ENCODE results near the gene RNF17.
"Not testable (repeated sequence)": the region's sequence is repeated elsewhere in the genome, so short reads cannot be mapped to it uniquely, and the experiment has no call there.

RNF17 gene, protein sequence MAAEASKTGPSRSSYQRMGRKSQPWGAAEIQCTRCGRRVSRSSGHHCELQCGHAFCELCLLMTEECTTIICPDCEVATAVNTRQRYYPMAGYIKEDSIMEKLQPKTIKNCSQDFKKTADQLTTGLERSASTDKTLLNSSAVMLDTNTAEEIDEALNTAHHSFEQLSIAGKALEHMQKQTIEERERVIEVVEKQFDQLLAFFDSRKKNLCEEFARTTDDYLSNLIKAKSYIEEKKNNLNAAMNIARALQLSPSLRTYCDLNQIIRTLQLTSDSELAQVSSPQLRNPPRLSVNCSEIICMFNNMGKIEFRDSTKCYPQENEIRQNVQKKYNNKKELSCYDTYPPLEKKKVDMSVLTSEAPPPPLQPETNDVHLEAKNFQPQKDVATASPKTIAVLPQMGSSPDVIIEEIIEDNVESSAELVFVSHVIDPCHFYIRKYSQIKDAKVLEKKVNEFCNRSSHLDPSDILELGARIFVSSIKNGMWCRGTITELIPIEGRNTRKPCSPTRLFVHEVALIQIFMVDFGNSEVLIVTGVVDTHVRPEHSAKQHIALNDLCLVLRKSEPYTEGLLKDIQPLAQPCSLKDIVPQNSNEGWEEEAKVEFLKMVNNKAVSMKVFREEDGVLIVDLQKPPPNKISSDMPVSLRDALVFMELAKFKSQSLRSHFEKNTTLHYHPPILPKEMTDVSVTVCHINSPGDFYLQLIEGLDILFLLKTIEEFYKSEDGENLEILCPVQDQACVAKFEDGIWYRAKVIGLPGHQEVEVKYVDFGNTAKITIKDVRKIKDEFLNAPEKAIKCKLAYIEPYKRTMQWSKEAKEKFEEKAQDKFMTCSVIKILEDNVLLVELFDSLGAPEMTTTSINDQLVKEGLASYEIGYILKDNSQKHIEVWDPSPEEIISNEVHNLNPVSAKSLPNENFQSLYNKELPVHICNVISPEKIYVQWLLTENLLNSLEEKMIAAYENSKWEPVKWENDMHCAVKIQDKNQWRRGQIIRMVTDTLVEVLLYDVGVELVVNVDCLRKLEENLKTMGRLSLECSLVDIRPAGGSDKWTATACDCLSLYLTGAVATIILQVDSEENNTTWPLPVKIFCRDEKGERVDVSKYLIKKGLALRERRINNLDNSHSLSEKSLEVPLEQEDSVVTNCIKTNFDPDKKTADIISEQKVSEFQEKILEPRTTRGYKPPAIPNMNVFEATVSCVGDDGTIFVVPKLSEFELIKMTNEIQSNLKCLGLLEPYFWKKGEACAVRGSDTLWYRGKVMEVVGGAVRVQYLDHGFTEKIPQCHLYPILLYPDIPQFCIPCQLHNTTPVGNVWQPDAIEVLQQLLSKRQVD (N-terminal part only)

DNA sequence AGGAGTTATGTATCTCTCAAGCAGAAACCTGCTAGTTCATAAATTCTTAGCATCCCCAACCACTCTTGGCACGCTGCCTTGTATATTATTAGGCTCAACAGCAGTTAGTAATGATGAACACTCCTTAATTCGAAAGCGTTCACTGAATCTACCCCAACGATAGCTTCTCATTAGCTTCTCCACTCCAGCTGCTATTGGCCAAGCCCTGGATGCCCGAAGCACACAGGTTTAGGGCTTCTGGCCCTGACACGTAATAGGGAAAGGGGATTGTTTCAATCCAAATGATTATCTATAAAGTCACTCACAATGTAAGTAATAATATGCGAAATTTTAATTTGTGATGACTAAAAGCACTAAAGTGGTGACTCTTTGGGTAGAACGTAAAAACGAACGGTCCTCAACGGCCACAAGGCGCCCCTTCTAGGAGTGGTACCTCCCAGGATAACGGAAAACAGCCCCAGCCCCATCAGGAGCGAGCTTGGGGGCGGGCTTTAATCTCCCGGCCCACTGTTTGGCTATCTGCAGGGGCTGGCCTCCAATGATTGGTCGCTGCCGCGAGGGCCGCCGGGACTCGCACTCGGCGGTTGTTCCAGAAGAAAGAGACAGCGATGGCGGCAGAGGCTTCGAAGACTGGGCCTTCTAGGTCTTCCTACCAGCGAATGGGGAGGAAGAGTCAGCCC lies at the start of gene RNF17:
Gene RNF17, plus strand, starts transcription at position 574 of the 680 bp plus-strand sequence. Its CDS starts 35 bp downstream, at position 609.
- DNase-seq (ENCODE audit: low read depth in 2 of 2, low spot score in 1 of 2) = no peak

DNA sequence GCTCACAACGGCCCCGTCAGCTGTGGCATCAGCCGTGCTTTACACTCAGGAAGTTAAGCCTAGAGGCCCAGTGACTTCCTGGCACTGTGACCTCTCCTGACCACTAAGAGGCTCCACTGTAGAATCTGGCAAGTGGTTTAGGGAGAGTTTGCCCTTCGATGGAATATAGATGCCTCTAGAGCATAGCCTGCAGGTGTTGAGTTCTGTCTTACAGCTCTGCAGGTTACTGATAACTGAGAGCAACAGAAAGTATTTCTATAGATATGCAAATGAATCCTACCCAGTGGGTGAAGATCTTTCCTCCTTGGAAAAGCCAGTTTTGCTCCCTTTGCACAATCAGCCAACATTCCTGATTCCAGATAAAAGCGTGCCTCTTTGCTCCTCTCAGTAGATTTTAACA lies 48.0 kb upstream of the RNF17 start:
- DNase-seq (ENCODE audit: low read depth in 2 of 2, low spot score in 1 of 2) = no peak

DNA sequence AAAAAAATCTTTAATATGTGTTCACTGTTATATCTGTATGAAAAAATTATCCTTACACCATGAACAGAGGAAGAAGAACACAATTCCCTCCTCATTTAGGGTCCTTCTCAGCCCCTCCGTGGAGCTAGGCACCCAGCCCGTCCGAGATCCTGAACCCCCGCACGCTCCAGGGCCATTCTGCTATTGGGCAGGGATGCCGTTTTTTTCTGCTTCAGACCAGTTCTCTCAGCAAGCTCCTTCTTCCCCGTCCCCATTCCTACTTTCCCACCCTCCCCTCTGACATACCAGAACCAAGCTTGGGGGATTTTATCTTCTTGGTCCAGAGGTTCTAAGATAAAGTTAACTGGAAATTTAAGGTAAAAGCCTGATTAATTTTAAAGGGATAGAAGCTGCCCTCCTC lies 47.5 kb upstream of the RNF17 start:
- no peak for DNase-seq (ENCODE audit: low read depth in 2 of 2, low spot score in 1 of 2)

DNA sequence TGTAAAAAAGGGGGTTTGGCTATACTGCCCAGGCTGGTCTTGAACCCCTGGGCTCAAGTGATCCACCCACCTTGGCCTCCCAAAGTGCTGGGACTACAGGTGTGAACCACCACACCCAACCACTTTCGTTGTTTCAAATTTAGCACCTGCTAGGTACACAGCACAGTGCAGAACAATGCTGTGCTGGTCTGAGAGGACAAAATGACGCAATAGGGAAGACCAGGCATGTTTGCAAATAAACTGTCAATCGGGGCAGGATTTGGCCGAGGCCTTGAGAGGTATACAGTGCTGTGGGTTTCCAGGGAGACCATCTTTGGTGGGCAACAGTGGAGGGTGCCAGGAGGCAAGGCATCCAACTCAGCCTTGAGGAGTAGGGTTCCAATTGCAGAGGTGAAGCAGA lies 46.8 kb upstream of the RNF17 start:
- DNase-seq (ENCODE audit: low read depth in 2 of 2, low spot score in 1 of 2) = no peak

DNA sequence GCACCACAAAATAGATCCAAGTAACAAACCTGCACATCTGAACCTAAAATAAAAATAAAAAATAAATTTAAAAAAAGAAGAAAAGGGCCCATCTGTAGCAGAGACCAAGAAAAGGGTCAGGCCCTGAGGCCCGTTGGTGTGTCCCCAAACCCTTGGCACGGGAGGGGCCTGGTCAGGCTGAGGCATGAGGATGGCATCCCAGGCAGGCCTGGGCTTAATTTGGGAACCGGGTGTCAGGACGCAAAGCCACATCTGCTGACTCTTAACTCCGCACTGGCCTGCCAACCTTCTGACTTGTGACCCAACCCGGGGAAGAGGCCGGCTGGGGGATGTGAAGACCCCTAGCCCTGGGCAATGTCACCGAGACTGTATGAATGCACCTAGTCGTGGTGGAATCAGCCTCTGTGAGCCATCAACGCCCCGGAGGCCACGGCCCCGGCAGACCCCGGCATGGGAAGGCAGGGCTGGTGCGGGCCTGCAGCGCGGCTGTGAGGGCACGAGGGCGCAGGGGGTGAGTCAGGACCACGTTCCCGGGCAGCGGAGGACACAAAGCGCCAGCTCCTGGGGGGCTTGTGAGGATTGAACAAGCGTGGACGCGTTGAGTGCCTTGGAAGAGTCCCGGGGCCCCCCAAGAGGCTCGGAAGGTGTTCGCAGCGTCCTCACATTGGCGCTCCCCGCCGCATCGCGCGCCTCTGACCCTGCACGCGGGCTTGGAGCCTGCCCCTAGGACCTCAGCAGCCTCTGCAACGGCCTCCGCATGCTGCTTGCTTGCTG lies 45.6 kb upstream of the RNF17 start:
- DNase-seq (ENCODE audit: low read depth in 2 of 2, low spot score in 1 of 2) = no peak

DNA sequence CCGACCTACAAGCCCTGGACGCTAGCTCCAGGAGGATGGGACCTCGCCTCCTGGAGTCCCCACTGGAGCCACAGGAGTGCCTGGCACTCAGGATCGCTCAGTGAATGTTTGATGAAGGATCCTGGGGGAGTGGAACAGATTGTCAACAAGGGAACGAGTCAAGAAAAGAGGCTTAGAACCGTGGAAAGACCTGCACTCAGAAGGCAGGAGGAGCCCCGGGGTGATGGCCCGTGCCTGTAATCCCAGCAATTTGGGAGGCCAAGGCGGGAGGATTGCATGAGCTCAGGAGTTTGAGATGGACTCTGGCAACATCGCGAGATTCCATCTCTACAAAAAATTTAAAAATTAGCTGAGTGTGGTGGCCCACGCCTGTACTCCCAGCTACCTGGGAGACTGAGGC lies 44.8 kb upstream of the RNF17 start:
- DNase-seq (ENCODE audit: low read depth in 2 of 2, low spot score in 1 of 2) = no peak

DNA sequence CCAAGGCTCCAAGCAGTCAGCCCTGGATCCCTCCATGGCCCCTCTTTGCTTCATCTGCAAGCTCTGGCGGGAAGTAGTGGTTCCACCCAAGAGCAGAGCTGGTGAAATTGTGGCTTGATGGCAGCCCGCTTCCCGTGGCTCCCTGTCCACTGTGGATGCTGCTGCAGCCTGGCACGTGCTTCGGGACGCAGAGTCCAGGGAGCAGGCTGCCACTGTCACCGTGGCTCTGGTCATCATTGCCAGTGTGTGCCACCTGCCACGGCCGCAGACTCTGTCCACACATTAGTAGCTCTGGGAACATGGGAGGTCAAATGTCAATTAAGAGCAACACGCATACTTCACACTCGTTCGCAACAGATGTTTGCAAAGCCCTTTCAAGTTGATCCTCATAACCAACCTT lies 40.8 kb upstream of the RNF17 start:
- DNase-seq (ENCODE audit: low read depth in 2 of 2, low spot score in 1 of 2) = no peak

DNA sequence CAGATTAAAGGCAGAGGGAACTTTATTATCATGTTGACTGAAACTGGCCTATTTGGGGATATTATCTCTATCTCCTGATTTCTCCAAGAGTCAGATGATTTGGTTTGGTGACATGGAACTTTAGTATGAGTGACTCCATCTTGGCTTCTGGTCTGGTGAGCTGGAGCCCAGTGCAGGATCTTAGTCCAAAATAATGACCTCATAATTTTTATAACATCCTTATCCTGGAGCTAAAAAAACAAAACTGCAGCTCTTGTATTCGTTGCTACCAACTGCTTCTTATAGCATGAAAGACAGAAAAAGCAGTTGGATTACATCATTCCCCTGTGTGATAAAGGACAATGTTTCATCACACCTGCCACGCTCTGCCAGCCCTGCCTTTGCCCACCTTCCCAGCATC lies 39.3 kb upstream of the RNF17 start:
- DNase-seq (ENCODE audit: low read depth in 2 of 2, low spot score in 1 of 2) = no peak

DNA sequence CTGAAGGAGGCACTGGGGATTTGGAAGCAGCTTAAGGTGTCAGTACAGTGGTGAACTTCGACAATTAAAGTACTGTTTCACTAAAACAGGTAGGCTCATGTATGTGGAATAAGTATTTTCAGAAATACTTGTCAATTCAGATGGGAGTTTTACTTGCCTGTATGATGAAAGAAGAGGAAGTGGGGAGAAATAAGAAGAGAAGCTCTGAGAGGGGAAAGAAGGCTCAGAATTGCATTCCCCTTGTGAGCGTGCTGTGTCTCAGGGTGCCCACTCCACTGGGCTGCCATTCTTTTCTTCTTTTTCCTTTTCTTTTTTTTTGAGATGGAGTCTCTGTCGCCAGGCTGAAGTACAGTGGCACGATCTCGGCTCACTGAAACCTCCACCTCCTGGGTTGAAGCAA lies 38.6 kb upstream of the RNF17 start:
- DNase-seq (ENCODE audit: low read depth in 2 of 2, low spot score in 1 of 2) = no peak

DNA sequence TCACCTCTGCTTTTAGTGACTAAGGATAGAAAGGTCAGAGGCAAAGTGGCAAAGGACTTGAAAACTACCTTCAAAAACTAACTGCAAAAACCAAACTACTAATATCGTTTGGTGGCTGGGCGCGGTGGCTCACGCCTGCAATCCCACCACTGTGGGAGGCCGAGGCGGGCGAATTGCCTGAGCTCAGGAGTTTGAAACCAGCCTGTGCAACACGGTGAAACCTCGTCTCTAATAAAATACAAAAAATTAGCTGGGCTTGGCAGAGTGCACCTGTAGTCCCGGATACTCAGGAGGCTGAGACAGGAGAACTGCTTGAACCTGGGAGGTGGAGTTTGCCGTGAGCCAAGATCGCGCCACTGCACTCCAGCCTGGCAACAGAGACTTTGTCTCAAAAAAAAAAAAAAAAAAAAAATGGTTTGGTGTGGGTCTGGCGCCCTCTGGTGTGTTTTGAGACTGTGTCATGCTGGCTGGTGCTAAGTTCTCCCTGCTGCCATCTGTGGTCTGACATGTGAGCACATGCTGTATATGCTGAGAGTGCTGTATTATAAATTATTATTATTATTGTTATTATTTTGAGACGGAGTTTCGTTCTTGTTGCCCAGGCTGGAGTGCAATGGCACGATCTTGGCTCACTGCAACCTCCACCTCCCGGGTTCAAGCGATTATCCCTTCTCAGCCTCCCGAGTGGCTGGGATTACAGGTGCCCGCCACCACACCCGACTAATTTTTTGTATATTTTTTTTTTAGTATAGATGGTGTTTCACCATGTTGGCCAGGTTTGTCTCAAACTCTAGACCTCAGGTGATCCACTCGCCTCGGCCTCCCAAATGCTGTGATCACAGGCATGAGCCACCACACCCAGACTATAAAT lies 36.0 kb upstream of the RNF17 start:
- peak; percentile 28 to 50 for DNase-seq (ENCODE audit: low read depth in 2 of 2, low spot score in 1 of 2)

DNA sequence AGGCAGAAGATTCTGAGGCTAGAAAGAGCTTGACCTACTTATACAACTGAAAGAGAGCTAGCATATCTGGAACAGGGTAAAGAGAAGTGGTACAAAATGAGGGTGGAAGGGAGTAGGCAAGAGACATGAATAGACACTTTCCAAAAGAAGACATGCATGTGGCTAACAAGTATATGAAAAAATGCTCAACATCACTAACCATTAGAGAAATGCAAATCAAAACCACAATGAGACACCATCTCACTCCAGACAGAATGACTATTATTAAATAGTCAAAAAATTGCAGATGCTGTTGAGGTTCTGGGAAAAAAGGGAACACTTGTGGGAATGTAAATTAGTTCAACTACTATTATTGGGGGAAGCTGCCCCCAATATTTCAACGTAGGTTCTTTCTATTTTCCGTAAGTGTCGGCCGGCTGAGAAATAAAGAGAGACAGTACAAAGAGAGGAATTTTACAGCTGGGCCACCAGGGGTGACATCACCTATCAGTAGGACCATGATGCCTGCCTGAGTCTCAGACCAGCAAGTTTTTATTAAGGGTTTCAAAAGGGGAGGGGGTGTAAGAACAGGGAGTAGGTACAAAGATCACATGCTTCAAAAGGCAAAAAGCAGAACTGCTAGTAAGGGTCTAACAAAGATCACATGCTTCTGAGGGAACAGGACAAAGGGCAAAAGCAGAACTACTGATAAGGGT lies 32.9 kb upstream of the RNF17 start:
- not testable (repeated sequence) for DNase-seq (ENCODE audit: low read depth in 2 of 2, low spot score in 1 of 2)

DNA sequence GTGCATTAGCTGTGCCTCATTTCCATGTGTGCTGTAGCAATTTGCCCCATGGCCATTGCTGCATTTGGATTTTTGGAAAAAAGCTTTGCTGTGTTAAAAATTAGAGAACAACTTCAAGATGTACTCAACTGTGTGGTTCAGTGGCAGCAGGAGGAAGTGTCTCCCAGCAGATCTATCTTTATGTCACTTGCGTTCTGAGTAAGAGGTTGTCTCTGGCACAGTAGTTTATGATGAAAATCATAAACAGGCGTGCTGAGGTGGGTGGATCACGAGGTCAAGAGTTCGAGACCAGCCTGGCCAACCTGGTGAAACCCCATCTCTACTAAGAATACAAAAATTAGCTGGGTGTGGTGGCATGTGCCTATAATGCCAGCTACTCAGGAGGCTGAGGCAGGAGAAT lies 29.0 kb upstream of the RNF17 start:
- no peak for DNase-seq (ENCODE audit: low read depth in 2 of 2, low spot score in 1 of 2)

DNA sequence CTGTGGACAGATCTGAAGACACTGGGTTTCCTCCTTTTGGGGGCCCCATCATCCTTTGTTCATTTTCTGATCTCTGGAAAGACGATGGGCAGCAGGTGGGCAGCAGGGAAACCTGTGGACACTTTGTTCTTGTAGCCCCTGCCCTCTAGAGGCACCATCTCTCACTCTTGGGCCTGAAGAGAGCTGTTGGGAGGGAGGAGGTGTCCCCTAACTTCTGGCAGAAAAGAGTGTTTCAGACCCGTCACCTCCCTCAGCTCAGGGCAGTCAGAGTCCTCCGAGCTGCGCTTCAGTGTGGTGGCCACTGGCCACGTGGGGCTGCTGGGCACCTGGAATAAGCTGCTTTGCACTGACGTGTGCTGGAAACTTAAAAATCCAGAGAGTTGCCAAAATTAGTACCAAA lies 26.9 kb upstream of the RNF17 start:
- DNase-seq (ENCODE audit: low read depth in 2 of 2, low spot score in 1 of 2) = no peak

DNA sequence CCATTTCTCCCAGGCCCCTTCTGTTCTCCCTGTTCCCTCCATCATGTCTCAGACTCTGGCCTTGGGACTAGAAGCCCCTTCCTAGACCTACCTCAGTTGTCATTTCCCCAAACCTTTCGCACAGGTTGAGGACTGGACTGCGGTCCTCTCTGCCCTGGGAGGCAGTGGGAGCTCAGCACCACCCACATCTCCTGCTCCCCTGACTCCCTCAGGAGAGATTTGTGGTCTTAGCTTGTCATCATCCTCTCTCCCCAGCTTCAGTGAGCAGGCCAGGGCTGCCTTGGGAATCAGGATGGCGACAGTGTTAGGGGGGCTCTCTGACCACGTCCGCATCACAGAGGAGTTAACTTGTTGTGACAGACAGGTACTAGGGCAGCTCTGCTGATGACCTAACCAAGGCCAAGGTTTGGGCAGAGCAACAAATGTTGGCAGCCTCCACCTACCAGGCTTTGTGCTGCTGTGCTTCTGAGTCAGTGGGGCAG lies 25.6 kb upstream of the RNF17 start:
- no peak for DNase-seq (ENCODE audit: low read depth in 2 of 2, low spot score in 1 of 2)

DNA sequence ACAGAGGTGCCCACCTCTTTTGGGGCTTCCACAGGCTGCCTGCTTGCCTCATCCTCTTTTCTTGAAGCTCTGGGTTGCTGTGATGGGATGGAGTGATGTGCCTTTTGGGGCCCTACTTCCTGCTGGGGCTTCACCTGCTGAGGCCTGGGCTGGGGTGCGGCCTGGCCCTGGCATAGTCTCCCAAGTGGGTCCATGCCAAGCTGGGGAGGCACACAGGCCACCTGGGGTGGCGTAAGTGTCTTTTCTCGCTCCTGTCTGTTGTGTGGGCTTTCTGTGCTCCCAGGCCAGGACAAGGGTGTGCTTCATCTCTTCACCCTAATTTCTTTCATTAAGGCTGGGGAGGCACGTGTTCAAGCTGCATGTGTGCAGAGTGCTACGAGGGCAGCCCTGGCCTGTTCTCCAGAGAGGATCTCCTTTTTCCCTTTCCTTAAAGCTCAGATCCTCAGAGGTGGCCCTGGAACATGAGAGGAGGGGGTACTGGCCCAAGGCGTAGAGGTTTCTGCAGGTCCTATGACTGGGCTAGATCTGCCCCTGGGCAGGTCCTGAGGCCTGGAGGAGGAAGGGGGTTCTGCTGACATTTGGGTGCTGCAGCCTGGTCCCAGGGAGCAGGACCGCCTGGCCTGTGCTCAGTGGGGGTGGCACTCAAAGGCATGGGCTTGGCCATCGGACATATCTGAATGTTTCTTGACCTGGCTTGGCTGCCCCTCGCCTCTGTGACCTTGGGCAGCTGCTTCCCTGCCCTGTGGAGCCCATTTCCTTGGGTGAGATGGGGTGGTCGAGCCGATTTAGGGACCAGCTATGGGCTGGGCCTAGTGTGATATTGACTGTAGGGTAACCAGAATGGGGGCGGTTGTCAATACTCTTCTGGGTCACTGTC lies 23.7 kb upstream of the RNF17 start:
- DNase-seq (ENCODE audit: low read depth in 2 of 2, low spot score in 1 of 2) = no peak

DNA sequence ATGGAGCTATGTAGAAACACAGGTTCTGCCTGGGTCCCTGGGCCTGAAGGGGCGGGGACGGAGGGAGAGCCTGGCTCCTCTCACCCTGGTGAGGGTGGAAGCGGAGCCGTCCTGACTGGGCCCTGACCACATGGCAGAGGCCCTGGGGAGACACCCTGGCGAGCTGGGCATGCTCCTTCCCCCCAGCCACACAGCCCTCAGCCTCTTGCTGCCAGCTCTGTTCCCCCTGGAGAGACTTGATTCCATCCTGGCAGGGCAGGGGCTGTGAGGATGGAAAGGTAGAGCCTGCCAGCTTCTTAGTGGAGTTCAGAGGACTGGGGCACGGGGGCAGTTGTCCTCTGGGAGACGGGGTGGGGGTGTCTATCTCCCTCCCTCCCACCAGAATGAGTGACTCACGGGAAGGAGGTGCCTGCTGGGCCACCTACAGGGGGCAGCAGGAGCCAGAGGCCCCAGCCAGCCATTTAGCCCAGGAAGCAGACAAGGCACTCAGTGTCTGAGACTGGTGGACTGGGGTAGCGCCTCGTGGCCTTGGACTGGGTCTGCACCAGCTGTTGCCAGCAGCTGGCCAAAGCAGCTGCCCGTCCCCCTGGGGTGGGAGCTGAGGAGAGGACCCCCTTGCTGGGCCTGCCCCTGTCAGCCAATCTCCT lies 22.8 kb upstream of the RNF17 start:
- no peak for DNase-seq (ENCODE audit: low read depth in 2 of 2, low spot score in 1 of 2)

DNA sequence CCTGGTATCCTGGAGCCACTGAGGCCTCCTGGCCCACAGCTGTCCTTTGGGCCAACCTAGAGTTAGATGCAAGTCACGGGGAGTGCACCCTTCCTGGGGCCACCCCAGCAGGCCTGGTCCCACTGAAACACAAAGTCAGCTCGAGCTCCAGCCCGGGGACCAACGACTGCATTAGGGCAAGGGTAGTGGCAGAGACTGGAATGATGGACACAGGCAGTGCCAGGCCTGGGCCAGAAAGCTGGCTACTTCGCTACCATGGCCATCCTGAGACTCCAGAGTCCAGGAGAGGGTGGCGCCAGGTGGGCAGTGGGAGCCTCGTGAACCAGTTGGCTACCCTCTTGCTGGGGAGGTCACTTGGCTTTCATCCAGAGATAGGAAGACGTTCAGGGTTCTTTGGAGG lies 22.2 kb upstream of the RNF17 start:
- DNase-seq (ENCODE audit: low read depth in 2 of 2, low spot score in 1 of 2) = no peak

Data from stimulated activated CD8-positive, alpha-beta memory T cell treated with anti-CD3 and anti-CD28 coated beads, Interleukin-4, amount 100 ng/mL, for 1 hour (primary cell).